ENCODE data around the gene TRIO.

Gene TRIO

DNA sequence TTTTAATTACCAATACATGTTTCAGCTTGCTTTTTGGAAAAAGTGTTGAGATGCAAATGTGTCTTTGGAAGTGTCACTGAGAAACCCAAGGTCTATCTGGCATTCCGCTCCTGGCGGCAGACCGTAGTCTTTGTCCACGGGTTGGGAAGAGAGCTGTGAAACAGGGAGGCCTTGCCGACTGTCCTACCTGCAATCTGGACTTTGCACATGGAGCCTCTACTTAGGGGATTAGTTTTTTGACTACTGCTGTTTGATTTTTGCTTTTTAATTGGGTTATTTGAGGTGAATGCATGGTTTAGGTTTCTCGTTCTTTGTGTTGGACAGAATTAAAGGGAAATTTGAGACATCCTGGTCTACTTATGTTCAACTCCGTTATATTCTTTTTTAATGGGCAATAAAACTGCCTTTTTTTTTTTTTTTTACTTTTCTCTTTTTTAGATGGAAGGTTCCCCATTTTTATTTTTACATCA, 25.7 kb downstream of the TRIO start (continued):
- TF ChIP-seq ZSCAN16 (tag by site-specific recombination; IDR thresholded peaks at IDR 0.05) = no peak
- peak; percentile 58 for TF ChIP-seq ZXDB (tag by site-specific recombination; IDR thresholded peaks at IDR 0.05)
- TF ChIP-seq ZNF121 (tag by site-specific recombination; IDR thresholded peaks at IDR 0.05) = no peak
- 0 out of 2 replicates have a peak, but pooled peaks have one; percentile 18 for TF ChIP-seq KLF8 (tag by site-specific recombination; IDR thresholded peaks at IDR 0.05)
- TF ChIP-seq ZFP37 (tag by site-specific recombination; IDR thresholded peaks at IDR 0.05) = no peak
- TF ChIP-seq GLI4 (tag by site-specific recombination; IDR thresholded peaks at IDR 0.05) = no peak
- no peak for TF ChIP-seq ZNF16 (tag by site-specific recombination; IDR thresholded peaks at IDR 0.05; ENCODE audit: low read depth)
- TF ChIP-seq ZBTB20 (tag by site-specific recombination; IDR thresholded peaks at IDR 0.05) = no peak
- TF ChIP-seq ZNF311 (tag by site-specific recombination; IDR thresholded peaks at IDR 0.05; ENCODE audit: borderline replicate concordance) = no peak
- TF ChIP-seq ZNF629 (tag by site-specific recombination; IDR thresholded peaks at IDR 0.05) = no peak
- no peak for TF ChIP-seq KLF17 (tag by site-specific recombination; IDR thresholded peaks at IDR 0.05)
- TF ChIP-seq ZNF280C (tag by site-specific recombination; IDR thresholded peaks at IDR 0.05) = no peak
- no peak for TF ChIP-seq ZNF341 (tag by site-specific recombination; IDR thresholded peaks at IDR 0.05; ENCODE audit: low read depth)
- TF ChIP-seq ZNF843 (tag by site-specific recombination; IDR thresholded peaks at IDR 0.05) = peak; percentile 73
- TF ChIP-seq, protein P1, sequence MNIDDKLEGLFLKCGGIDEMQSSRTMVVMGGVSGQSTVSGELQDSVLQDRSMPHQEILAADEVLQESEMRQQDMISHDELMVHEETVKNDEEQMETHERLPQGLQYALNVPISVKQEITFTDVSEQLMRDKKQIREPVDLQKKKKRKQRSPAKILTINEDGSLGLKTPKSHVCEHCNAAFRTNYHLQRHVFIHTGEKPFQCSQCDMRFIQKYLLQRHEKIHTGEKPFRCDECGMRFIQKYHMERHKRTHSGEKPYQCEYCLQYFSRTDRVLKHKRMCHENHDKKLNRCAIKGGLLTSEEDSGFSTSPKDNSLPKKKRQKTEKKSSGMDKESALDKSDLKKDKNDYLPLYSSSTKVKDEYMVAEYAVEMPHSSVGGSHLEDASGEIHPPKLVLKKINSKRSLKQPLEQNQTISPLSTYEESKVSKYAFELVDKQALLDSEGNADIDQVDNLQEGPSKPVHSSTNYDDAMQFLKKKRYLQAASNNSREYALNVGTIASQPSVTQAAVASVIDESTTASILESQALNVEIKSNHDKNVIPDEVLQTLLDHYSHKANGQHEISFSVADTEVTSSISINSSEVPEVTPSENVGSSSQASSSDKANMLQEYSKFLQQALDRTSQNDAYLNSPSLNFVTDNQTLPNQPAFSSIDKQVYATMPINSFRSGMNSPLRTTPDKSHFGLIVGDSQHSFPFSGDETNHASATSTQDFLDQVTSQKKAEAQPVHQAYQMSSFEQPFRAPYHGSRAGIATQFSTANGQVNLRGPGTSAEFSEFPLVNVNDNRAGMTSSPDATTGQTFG (tag by site-specific recombination; IDR thresholded peaks at IDR 0.05; ENCODE audit: borderline replicate concordance) = no peak
- TF ChIP-seq ZNF214 (tag by site-specific recombination; IDR thresholded peaks at IDR 0.05; ENCODE audit: borderline replicate concordance) = no peak
- no peak for TF ChIP-seq ZNF664 (tag by site-specific recombination; IDR thresholded peaks at IDR 0.05)
- TF ChIP-seq ZNF837 (tag by site-specific recombination; IDR thresholded peaks at IDR 0.05) = no peak
- TF ChIP-seq EGR2 (tag by site-specific recombination; IDR thresholded peaks at IDR 0.05; ENCODE audit: low read depth) = no peak
- TF ChIP-seq WT1 (tag by site-specific recombination; IDR thresholded peaks at IDR 0.05) = no peak
- TF ChIP-seq MZF1 (tag by site-specific recombination; IDR thresholded peaks at IDR 0.05; ENCODE audit: borderline replicate concordance) = peak; percentile 78; the same call in 1 of the 2 replicates
- TF ChIP-seq GLI2 (tag by site-specific recombination; IDR thresholded peaks at IDR 0.05; ENCODE audit: borderline replicate concordance, low read depth) = no peak
- TF ChIP-seq INSM2 (tag by site-specific recombination; IDR thresholded peaks at IDR 0.05) = no peak
- TF ChIP-seq ZNF133 (tag by site-specific recombination; IDR thresholded peaks at IDR 0.05) = no peak
- no peak for TF ChIP-seq SALL2 (tag by site-specific recombination; IDR thresholded peaks at IDR 0.05; ENCODE audit: borderline replicate concordance)
- TF ChIP-seq HOXA7 (CRISPR knock-in tag; IDR thresholded peaks at IDR 0.05; ENCODE audit: borderline replicate concordance) = no peak
- TF ChIP-seq ZBTB11 (tag by site-specific recombination; conservative IDR thresholded peaks at IDR 0.05; ENCODE audit: low read depth) = no peak
- TF ChIP-seq GLIS1 (tag by site-specific recombination; IDR thresholded peaks at IDR 0.05) = no peak
- TF ChIP-seq, protein P2, sequence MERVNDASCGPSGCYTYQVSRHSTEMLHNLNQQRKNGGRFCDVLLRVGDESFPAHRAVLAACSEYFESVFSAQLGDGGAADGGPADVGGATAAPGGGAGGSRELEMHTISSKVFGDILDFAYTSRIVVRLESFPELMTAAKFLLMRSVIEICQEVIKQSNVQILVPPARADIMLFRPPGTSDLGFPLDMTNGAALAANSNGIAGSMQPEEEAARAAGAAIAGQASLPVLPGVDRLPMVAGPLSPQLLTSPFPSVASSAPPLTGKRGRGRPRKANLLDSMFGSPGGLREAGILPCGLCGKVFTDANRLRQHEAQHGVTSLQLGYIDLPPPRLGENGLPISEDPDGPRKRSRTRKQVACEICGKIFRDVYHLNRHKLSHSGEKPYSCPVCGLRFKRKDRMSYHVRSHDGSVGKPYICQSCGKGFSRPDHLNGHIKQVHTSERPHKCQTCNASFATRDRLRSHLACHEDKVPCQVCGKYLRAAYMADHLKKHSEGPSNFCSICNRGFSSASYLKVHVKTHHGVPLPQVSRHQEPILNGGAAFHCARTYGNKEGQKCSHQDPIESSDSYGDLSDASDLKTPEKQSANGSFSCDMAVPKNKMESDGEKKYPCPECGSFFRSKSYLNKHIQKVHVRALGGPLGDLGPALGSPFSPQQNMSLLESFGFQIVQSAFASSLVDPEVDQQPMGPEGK (tag by site-specific recombination; IDR thresholded peaks at IDR 0.05) = no peak
